ENCODE results near the gene ARPP21. TPM values are rescaled to one million over a fixed set of nuclear protein-coding genes. Genes with fewer than 3 reads are reported as not detected.

Gene ARPP21
- total RNA-seq, 1 donor from 2014 or later: not detected

DNA sequence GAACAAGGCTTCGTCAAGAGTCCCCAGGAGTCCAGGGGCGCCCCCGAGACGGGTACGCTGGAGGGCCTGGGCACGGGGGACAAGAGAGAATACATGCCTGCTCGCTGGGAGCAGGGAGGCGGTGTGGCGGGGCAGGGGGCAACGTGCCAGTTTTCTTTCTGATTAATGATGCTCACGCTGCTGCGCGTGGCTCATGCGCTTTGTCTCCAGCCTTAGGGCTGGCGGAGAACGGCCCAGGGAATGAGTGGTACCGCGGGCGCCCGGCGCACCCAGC lies 408 bp upstream of the ARPP21 start:
- peak overlapping the region; percentile 48 for H3K4me3 Mint-ChIP-seq
- peaks cover 30% of the 10 kb centered on the region for H3K27me3 Mint-ChIP-seq
- CTCF ChIA-PET: no interaction called here
- POLR2A ChIA-PET: no interaction called here
- no peak for ATAC-seq (ENCODE audit: low read depth)
- H3K27ac Mint-ChIP-seq: no peak overlapping the region
- H3K4me1 Mint-ChIP-seq: peaks cover 17% of the 10 kb centered on the region
- H3K9me3 Mint-ChIP-seq: no peaks in the 10 kb centered on the region
- DNase-seq: no peak
- TF ChIP-seq, protein P1, sequence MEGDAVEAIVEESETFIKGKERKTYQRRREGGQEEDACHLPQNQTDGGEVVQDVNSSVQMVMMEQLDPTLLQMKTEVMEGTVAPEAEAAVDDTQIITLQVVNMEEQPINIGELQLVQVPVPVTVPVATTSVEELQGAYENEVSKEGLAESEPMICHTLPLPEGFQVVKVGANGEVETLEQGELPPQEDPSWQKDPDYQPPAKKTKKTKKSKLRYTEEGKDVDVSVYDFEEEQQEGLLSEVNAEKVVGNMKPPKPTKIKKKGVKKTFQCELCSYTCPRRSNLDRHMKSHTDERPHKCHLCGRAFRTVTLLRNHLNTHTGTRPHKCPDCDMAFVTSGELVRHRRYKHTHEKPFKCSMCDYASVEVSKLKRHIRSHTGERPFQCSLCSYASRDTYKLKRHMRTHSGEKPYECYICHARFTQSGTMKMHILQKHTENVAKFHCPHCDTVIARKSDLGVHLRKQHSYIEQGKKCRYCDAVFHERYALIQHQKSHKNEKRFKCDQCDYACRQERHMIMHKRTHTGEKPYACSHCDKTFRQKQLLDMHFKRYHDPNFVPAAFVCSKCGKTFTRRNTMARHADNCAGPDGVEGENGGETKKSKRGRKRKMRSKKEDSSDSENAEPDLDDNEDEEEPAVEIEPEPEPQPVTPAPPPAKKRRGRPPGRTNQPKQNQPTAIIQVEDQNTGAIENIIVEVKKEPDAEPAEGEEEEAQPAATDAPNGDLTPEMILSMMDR (IDR thresholded peaks at IDR 0.05): no peak
- H3K36me3 Mint-ChIP-seq (ENCODE audit: low read depth): no peaks in the 10 kb centered on the region
- intact Hi-C loops (cut with micrococcal nuclease): no loop called here

DNA sequence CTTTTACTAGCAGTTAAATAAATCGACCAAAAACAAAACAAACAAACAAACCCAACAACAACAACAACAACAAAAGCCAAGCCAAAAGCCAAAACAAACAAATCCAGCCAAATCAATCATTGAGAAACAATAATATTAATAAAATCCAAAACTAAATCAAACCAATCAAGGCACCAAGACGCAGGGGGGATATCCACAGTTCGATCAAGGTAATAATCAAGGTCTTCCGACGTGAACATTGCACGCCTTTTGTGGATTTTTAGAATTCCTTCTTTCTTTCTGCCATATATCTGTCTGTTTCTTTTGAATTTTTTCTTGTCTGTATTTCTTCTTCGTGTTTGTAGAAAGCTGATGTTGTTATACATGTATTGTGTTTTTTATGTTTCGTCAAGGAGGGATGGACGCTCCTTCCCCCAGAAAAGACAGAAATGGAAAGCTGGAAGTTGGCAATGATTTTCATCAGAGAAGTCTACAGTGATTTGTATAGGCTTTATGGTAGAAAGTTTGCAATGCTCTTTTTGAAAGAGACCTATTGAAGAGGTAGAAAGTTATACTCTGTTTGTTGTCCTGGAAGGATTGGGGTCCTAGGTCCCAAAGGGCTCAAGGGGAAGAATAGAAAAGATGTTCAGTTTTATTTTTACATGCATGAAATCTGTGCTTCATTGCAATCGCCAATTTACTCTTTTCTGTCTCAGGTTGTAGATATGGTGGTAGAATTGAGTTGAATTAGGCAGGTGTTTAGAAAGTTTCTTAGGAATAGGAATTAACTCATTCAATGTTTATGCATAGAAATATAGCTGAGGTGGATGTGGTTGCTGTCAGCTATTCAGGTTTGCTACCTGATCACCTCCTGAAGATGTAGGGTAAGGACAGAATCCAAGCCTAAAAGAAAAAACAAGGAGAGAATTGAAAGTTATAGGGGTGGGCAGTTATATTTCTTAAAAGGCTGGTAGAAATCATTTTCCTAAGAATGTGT lies 1.2 kb downstream of the ARPP21 start:
- TF ChIP-seq, protein P1 (IDR thresholded peaks at IDR 0.05): no peak
- H3K9me3 Mint-ChIP-seq: no peaks in the 10 kb centered on the region
- intact Hi-C loops (cut with micrococcal nuclease): no loop called here
- no peak overlapping the region for H3K27ac Mint-ChIP-seq
- no peaks in the 10 kb centered on the region for H3K36me3 Mint-ChIP-seq (ENCODE audit: low read depth)
- ATAC-seq (ENCODE audit: low read depth) (no peak), DNase-seq (no peak)
- ChIA-PET POLR2A (no interaction called here), CTCF (interaction anchor here (1.4 kb wide), 1 partner anchor 12 kb away, joined by 3 read pairs; no protein-coding TSS in a partner anchor)
- H3K4me1 Mint-ChIP-seq: peaks cover 17% of the 10 kb centered on the region
- peak overlapping the region; percentile 80 for H3K4me3 Mint-ChIP-seq
- H3K27me3 Mint-ChIP-seq: peaks cover 30% of the 10 kb centered on the region

DNA sequence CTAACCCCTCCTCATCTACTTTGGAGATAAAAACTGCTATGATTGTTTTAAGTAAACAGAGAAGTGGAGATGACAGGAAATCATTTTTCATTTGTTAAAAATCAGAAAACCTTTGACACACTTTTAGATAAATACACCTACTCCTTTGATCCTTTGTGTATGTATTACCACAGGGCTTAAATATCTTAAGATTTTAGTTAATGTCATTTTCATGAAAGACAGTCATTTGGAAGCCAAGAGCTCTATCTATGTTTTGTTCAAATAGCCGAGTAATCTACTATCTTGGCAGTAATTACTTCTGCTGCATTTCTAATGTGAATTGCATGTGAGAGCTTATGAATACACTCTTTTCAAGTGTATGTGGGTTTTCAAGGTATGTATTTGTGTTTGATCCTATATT lies 2.0 kb downstream of the ARPP21 start:
- no peak for DNase-seq
- no peaks in the 10 kb centered on the region for H3K36me3 Mint-ChIP-seq (ENCODE audit: low read depth)
- H3K4me3 Mint-ChIP-seq: no peak overlapping the region
- H3K9me3 Mint-ChIP-seq: no peaks in the 10 kb centered on the region
- intact Hi-C loops (cut with micrococcal nuclease): no loop called here
- peaks cover 30% of the 10 kb centered on the region for H3K27me3 Mint-ChIP-seq
- H3K4me1 Mint-ChIP-seq: peaks cover 17% of the 10 kb centered on the region
- ChIA-PET POLR2A (no interaction called here), CTCF (interaction anchor here (1.4 kb wide), 1 partner anchor 13 kb away, joined by 3 read pairs; no protein-coding TSS in a partner anchor)
- no peak for ATAC-seq (ENCODE audit: low read depth)
- no peak overlapping the region for H3K27ac Mint-ChIP-seq
- TF ChIP-seq, protein P1 (IDR thresholded peaks at IDR 0.05): no peak

DNA sequence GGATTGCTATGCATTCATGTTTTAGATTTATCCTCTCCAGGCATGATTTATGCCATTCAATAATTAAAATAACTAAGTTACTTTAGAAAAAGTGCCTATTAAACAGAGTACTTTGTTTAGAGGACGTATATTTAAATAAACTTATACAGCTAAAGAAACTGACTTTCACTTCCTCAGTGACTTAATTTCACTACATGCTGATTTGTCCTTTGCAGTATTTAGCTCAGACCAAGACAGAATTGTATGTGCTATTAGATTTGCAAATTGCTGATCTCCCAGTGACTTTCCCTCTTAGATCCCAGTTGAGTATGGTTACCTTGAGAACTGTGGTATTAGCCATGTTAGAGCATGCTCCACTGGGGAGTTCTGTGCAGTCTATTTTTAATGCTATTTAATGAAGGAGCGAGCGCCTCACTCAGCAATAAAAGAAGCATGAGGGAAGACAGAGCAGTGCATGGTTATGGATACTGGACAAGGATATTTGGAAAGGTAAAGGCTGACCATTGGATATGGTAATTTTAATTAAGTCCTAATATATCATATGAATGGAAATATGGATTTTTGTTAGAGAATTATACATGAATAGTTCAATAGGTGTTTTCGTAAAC lies 2.7 kb downstream of the ARPP21 start:
- Mint-ChIP-seq H3K9me3 (no peaks in the 10 kb centered on the region), H3K4me1 (peaks cover 17% of the 10 kb centered on the region), H3K27ac (no peak overlapping the region), H3K27me3 (peaks cover 30% of the 10 kb centered on the region), H3K4me3 (no peak overlapping the region), H3K36me3 (ENCODE audit: low read depth) (no peaks in the 10 kb centered on the region)
- ATAC-seq (ENCODE audit: low read depth) (no peak), DNase-seq (no peak)
- TF ChIP-seq, protein P1 (IDR thresholded peaks at IDR 0.05): no peak
- POLR2A ChIA-PET: no interaction called here
- CTCF ChIA-PET: interaction anchor here (1.4 kb wide), 1 partner anchor 13 kb away, joined by 3 read pairs; no protein-coding TSS in a partner anchor
- intact Hi-C loops (cut with micrococcal nuclease): no loop called here

DNA sequence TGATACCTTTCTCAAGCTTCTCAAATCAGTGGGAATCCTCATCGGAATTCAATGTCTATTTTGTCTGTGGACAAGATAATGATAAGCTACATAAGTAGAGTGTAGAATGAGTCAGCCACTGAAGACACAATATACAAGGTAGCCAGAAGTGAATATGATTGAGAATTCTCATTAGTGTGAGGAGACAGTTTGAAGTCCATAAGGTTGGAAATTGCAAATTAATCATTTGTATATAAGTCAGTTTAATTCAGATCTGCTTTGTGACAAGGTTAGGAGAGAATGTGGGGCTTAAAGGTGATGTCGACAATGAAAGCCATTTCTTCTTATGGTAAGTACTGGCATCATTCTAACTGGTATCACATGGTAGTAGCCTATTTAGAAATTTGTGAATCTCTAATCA lies 4.2 kb downstream of the ARPP21 start:
- POLR2A ChIA-PET: no interaction called here
- no peak overlapping the region for H3K4me3 Mint-ChIP-seq
- TF ChIP-seq, protein P1 (IDR thresholded peaks at IDR 0.05): no peak

More for the DNA sequence above, 4.2 kb downstream of the ARPP21 start:
- CTCF ChIA-PET: no interaction called here
- intact Hi-C loops (cut with micrococcal nuclease): no loop called here
- Mint-ChIP-seq H3K27me3 (peaks cover 22% of the 10 kb centered on the region), H3K27ac (no peak overlapping the region), H3K9me3 (no peaks in the 10 kb centered on the region), H3K36me3 (ENCODE audit: low read depth) (no peaks in the 10 kb centered on the region), H3K4me1 (peaks cover 17% of the 10 kb centered on the region)
- ATAC-seq (ENCODE audit: low read depth): no peak
- no peak for DNase-seq
